Astrocyte (in vitro differentiated cells and primary cell): ENCODE measurements around the gene ARFGEF2.

Experiments used
- CTCF ChIP-seq: IDR thresholded peaks from 2 replicates; pipeline ENCODE4 v1.5.1; 2011; ENCODE audit warnings: low read depth, mild to moderate bottlenecking, inconsistent platforms, low read length, moderate library complexity; ENCODE audit not compliant: insufficient read depth
- EZH2 ChIP-seq: IDR thresholded peaks from 2 replicates; pipeline ENCODE4 v1.6.1; 2012; ENCODE audit warnings: mild to moderate bottlenecking, low read length, inconsistent platforms; ENCODE audit not compliant: insufficient read depth

- TF ChIP-seq EZH2 (no peak), CTCF (no peak)
Measured at GRCh38 chr20:48999890-49000870, 78.7 kb downstream of the ARFGEF2 start.
